Cardiac fibroblast (primary cell): ENCODE data around the gene UVSSA.

Experiments
- DNase-seq, 2 donors: peaks; one replicate each; pipeline versions ENCODE4 v3.0.0 to v3.0.0-alpha.2; 2010; ENCODE audit warnings: low read depth in 2 of 2
- H3K4me3 ChIP-seq, 2 donors: replicated peaks in 1 of 2; 1 replicate in 1 of 2; 2 replicates in 1 of 2; pipeline ENCODE4 v1.5.1; 2011; ENCODE audit warnings: low read depth in 2 of 2, low read length in 2 of 2, mild to moderate bottlenecking in 2 of 2, moderate library complexity in 1 of 2
- TF ChIP-seq, protein P1 (sequence below): IDR thresholded peaks from one replicate; pipeline ENCODE4 v1.5.1; 2011; ENCODE audit warnings: low read depth, mild to moderate bottlenecking, low read length, inconsistent platforms

Gene UVSSA

GRCh38 chr4:1356181-1356998 is 9.4 kb downstream of the UVSSA start:
- no peak overlapping the region for H3K4me3 ChIP-seq
- TF ChIP-seq, protein P1, sequence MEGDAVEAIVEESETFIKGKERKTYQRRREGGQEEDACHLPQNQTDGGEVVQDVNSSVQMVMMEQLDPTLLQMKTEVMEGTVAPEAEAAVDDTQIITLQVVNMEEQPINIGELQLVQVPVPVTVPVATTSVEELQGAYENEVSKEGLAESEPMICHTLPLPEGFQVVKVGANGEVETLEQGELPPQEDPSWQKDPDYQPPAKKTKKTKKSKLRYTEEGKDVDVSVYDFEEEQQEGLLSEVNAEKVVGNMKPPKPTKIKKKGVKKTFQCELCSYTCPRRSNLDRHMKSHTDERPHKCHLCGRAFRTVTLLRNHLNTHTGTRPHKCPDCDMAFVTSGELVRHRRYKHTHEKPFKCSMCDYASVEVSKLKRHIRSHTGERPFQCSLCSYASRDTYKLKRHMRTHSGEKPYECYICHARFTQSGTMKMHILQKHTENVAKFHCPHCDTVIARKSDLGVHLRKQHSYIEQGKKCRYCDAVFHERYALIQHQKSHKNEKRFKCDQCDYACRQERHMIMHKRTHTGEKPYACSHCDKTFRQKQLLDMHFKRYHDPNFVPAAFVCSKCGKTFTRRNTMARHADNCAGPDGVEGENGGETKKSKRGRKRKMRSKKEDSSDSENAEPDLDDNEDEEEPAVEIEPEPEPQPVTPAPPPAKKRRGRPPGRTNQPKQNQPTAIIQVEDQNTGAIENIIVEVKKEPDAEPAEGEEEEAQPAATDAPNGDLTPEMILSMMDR, result peak; percentile 91
- peak; percentile 64 to 65 for DNase-seq

GRCh38 chr4:1357356-1358248 is 10.6 kb downstream of the UVSSA start:
- no peak overlapping the region for H3K4me3 ChIP-seq
- no peak for DNase-seq

DNA sequence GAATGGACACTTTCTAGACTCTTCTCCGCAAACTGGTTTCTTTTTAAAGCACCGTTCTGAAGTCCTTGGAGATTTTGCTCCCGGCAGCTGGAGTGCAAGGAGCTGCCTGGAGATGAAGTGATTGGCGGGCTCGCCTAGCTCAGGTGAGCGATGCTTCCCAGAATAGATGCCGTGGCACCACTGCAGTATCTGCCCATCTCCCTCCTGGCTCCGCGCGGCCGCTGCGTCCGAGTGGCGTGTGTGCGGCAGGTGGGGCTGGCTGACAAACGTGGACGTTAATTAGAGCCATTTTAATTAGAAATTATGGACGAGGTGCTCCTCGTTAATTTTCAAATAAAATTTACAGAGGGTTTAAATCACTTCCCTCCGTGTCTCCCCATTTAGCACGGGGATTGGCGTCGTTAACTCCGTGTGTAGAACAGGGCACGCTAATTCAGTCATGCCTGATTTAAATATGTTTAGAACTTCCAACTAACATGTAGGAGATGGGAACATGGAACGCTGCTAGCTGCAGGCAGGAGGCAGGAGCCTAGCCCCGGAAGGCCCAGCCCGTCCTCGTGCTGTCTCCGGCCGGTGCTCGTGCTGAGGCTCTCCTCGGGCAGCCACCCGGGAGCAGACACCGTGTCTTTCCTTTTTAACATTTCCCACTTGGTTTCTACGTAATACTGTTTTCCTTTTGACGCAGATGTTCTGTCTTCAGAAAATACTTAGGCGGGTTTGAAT is 11.6 kb downstream of the UVSSA start:
- H3K4me3 ChIP-seq, result no peak overlapping the region
- TF ChIP-seq, protein P1, result no peak
- DNase-seq, result no peak

More at GRCh38 chr4:1357356-1358248, 10.6 kb downstream of the UVSSA start:
- TF ChIP-seq, protein P1, result no peak

- no peak overlapping the region for H3K4me3 ChIP-seq
- no peak for DNase-seq
- TF ChIP-seq, protein P1, result no peak
Measured at GRCh38 chr4:1359144-1359501, 12.1 kb downstream of the UVSSA start.

DNA sequence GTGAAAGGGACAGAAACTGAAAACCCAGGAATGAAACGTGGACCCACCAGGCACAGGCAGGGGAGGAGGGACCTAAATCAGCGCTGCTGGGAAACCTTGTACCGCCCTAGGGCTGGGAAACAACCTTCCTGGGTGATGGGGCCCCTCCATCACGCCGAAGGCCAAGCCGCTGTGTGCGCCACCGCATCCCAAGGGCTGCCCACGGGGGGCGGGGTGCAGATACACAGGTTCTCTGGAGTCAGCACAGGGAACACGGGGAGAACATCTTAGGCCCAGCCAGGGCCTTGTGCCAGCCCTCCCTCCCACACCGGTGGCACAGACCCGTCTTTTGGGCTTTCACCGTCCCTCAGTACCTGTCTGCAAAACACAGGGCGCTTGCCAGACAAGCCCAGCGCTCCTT is 13.0 kb downstream of the UVSSA start:
- no peak overlapping the region for H3K4me3 ChIP-seq
- TF ChIP-seq, protein P1, result no peak
- DNase-seq, result no peak

DNA sequence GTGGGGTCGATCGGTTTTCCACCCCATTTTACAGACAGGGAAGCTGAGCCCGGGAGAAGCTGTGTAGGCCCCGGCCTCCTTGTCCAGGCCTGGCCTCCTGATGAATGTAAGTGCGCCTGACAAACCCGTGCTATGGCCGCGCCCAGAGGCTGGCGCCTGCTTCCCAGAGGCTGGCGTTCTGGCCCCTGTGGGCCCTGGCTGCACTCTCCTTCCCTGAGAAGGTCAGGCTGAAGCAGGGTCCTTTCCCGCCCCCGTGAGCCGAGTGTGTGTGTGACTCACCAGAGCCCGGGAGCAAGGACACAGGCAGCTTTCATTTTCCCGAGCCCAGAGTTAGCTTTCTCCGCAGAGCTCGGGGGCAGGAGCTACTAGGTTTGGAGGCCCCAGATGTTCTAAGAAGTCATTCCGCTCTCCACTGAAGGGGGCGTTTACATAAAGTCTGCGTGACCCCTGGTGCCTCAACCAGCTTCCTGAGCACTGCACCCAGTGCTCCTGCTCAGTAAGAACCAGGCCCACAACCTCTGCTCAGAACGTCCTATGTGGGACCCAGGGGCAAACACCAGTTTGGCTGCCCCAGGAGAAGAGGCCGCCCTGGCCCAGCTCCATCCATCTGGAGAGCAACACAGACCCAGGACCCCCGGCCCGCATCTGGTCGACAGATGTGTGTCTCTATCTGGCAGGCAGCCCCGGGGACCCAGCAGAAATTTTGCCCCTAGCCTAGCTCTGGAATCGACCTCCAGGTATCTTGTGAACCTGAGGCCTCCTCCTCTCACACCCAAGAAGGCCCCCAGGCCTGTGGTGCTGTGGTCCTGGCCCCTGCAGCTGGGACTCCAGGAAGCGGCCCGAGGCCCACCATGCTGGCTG is 13.6 kb downstream of the UVSSA start:
- H3K4me3 ChIP-seq, result no peak overlapping the region
- TF ChIP-seq, protein P1, result no peak
- peak; percentile 14 to 22 for DNase-seq
